Superior temporal gyrus (tissue), 1 donor: ENCODE data around the gene HOXD10.

ENCODE experiments used
- DNase-seq: peaks from one replicate; pipeline ENCODE4 v3.0.0-alpha.2; 2016; ENCODE audit errors: extremely low spot score

The HOXD10 gene

GRCh38 chr2:176107731-176108181 lies 8.8 kb upstream of the HOXD10 start:
- no peak for DNase-seq

GRCh38 chr2:176109192-176109901 lies 7.2 kb upstream of the HOXD10 start:
- DNase-seq: no peak

- DNase-seq: no peak
Observed at GRCh38 chr2:176109946-176110345, 6.6 kb upstream of the HOXD10 start.

GRCh38 chr2:176110415-176111308 lies 5.9 kb upstream of the HOXD10 start:
- no peak for DNase-seq

- DNase-seq: no peak
Observed at GRCh38 chr2:176111309-176111663, 5.3 kb upstream of the HOXD10 start.

GRCh38 chr2:176111846-176112374 lies 4.7 kb upstream of the HOXD10 start:
- no peak for DNase-seq

GRCh38 chr2:176112375-176113302 lies 3.9 kb upstream of the HOXD10 start:
- DNase-seq: no peak

GRCh38 chr2:176114120-176114929 lies 2.3 kb upstream of the HOXD10 start:
- no peak for DNase-seq

- no peak for DNase-seq
Observed at GRCh38 chr2:176114930-176115625, 1.5 kb upstream of the HOXD10 start.

GRCh38 chr2:176117162-176117822 lies 714 bp downstream of the HOXD10 start:
- DNase-seq: no peak

GRCh38 chr2:176117823-176118371 lies 1.3 kb downstream of the HOXD10 start:
- no peak for DNase-seq

- no peak for DNase-seq
Observed at GRCh38 chr2:176118601-176119339, 2.2 kb downstream of the HOXD10 start.

GRCh38 chr2:176120364-176121189 lies 4.0 kb downstream of the HOXD10 start:
- no peak for DNase-seq

GRCh38 chr2:176121190-176122051 lies 4.8 kb downstream of the HOXD10 start:
- no peak for DNase-seq

GRCh38 chr2:176122052-176122682 lies 5.6 kb downstream of the HOXD10 start:
- DNase-seq: no peak
